HG03521 (cell line): Measurements from ENCODE around the gene TAPBP.
"Not testable (repeated sequence)": the region's sequence is repeated elsewhere in the genome, so short reads cannot be mapped to it uniquely, and the experiment has no call there.

Experiments used
- ATAC-seq: cut with Tn5 transposase; IDR thresholded peaks from one replicate; pipeline ENCODE4 v1.9.1; 2021; ENCODE audit warnings: mild to moderate bottlenecking, moderate library complexity; ENCODE audit not compliant: unreplicated experiment

Gene TAPBP

DNA sequence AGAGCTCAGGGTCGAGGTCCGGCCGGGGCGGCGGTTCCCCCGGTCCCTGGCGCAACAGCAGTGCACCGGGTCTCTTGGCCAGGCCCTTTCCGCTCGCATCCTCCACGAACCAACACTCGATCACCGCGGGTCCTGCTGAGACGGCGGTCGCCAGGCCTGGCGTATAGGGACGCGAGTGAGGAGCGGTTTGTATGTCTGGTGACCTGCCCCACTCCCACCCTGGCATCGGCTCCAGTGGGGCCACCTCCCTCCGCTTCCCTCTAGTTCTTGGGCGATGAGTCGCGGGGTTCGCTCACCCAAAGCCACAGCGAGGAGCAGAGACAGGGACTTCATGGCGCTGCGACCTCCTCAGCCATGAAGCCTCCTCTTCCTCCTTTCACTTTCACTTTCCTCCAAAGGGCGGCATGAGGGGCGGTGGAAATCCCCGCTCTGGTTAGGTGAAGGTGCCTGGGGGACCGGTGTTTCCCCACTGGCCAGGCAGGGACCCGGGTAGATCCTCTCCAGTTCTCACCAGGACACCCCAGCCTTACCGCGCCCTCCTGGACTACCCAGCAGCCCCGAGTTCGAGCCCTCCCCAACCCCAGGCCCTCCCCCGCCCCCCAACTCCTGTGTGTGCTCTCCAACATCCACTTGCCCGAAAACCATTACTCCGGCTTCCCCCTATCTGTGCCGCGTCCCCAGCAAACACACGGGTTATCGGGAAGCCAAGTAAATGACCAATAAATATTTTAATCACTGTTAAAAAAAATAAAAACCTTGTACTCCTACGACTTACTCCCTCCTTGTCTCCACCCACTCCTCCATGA, at the start of gene TAPBP:
TAPBP (minus strand) TSS at position 370 of the 806 bp plus-strand sequence; CDS start at position 333, 37 bp downstream.
- ATAC-seq = peak; percentile 23

DNA sequence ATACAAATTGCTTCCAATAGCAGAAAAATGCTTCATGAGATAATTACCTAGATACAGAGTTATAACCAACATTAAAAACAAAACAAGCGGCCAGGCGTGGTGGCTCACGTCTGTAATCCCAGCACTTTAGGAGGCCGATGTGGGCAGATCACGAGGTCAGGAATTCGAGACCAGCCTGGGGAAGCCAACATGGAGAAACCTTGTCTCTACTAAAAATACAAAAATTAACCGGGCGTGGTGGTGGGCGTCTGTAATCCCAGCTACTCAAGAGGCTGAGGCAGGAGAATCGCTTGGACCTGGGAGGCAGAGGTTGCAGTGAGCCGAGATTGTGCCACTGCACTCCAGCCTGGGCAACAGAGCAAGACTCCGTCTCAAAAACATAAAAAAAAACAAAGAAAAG, 49.6 kb upstream of the TAPBP start:
- ATAC-seq = not testable (repeated sequence)

DNA sequence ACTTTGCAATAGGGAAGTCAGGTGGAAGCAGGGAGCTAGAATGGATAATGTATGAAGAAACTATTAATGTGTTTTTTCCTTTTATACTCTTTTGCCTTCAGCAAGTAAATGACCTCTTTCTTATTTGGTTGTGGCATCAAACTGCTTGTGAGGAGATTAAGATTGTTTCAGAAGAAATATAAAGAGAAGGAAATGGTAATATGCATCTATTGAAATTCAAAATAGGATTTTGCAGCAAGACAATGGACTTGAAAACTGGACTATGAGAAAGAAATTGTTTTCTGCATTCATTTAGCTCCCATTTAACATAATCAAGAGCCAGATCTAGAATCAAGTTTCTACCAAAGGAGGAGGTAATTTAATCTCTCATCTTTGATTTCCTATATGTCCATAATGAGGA, 45.5 kb upstream of the TAPBP start:
- no peak for ATAC-seq

DNA sequence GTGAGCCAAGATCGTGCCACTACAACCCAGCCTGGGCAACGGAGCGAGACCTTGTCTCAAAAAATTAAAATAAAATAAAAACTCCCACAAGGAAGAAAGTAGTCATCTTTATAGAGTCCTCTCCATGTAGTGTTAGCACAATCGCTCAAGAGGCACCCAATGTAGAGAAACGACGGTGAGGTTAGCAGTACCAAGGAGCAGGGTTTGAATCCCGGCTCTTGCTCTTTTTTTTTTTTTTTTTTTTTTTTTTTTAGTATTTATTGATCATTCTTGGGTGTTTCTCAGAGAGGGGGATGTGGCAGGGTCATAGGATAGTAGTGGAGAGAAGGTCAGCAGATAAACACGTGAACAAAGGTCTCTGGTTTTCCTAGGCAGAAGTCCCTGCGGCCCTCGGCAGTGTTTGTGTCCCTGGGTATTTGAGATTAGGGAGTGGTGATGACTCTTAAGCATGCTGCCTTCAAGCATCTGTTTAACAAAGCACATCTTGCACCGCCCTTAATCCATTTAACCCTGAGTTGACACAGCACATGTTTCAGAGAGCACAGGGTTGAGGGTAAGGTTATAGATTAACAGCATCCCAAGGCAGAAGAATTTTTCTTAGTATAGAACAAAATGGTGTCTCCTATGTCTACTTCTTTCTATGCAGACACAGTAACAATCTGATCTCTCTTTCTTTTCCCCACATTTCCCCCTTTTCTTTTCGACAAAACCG, 43.4 kb upstream of the TAPBP start:
- ATAC-seq = not testable (repeated sequence)

DNA sequence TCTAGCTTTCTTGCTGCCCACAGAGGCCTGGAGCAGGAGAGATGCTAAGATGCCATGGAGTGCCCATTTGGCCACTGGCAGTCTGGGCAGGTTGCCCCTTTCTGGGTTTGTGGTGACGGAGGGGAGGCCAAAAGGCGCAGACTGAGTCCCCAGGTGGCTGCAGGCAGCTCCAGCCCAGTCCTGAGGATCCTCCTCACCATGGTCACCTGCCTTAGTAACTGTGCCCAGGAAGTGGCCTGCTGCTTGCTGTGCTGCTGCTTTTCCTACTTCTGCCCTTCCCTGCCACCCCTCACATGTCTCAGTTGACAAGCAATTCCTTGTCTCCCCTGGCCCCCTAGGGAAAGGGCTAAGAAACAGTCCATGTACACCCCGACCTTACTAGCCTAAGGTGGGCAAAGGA, 42.4 kb upstream of the TAPBP start:
- no peak for ATAC-seq

DNA sequence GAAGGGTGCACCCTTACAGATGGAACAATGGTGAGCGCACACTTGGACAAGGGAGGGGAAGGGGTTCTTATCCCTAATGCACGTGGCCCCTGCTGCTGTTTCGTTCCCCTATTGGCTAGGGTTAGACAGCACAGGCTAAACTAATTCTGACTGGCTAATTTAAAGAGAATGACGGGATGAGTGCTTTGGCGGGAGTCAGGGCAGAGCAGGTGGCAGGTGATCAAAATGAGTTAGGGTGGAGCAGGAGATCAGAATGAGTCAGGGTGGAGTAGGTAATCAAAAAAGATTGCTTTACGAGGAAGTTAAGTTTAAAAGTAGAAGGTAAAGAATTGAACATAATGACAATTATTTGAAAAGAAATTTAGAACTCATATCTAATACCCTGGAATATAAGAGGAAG, 42.0 kb upstream of the TAPBP start:
- ATAC-seq = not testable (repeated sequence)

DNA sequence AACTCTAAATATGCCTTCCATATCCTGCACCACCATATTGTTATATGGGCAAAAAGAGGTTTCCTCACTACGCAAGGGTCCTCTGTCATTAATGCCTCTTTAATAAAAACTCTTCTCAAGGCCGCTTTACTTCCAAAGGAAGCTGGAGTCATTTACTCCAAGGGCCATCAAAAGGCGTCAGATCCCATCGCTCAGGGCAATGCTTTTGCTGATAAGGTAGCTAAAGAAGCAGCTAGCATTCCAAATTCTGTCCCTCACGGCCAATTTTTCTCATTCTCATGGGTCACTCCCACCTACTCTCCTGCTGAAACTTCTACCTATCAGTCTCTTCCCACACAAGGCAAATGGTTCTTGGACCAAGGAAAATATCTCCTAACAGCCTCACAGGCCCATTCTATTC, 33.9 kb upstream of the TAPBP start:
- ATAC-seq = no peak

DNA sequence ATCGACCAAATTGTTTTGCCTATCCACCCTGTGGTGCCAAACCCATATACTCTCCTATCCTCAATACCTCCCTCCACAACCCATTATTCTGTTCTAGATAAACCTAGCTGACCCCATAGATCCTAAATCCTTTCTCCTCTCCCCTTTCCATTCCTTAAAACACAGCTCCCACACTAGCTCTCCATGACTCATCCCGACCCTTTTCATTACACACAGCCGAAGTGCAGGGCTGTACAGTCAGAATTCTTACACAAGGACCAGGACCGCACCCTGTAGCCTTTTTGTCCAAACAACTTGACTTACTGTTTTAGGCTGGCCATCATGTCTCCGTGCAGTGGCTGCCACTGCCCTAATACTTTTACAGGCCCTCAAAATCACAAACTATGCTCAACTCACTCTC, 33.1 kb upstream of the TAPBP start:
- ATAC-seq = not testable (repeated sequence)

DNA sequence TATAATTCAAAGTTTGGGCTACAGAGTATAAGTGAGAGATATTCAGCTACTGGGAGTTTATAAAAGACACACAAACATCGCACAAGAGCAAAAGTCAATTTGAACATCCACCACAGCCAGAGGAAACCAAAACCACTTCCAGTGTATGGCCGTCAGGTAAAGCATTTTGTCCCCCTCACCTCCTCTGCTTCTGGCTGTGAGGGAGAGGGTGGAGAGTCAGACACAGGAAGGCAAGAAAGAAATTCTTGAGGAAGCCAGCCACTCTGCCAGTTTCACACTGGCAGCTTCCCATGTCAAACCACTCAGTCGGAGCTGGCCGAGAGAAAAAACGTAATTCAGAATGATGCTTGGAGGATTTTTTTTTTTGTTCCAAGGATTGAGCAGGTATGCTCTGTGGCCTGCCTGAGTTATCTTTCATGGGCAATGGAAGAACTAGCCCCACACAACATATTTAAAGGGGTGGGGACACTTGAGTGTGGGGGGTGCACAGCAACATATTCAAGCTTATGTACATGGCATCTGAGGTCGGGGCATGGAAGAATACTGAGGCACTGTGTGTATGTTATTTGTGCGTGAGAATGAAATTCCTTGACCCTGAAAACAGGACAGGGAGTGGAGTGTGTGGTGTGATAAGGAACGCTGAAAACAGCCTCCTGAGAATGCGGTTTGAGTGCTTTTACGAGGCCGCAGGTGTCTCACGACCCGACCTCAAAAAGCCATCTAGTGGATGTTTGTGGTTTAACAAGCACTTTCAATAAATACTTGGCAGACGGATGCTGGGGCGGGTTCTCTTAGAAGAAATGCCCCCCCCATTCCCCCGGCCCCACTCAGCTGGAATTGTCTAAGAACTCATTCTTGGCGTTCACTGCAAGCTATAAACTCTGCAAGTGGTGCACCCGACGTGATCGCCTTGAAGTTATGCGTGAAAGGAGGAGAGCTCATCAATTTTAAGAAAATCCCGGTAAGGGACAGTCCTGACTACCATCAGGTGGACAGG, 31.1 kb upstream of the TAPBP start:
- no peak for ATAC-seq

DNA sequence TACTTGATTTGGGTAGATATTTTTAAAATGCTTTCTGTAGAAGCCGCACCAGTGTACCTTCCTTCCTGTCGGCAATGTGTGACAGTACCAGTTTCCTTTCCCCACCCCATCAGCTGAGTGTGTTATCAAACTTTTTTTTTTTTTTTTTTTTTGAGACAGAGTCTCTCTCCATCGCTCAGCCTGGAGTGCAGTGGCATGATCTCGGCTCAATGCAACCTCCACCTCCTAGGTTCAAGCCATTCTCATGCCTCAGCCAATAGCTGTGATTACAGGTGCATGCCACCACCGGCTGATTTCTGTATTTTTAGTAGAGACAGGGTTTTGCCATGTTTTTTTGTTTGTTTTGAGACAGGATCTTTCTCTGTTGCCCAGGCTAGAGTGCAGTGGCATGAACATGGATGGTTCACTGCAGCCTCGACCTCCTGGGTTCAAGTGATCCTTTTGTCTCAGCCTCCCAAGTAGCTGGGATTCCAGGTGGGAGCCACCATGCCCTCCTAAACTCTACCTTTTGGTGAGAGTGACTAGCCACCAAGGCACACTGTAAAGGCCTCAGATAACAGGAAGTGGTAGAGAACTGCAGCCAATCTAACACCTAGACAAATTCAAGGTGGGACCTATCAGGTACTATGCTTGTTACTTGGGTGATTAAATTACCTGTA, 30.2 kb upstream of the TAPBP start:
- no peak for ATAC-seq

DNA sequence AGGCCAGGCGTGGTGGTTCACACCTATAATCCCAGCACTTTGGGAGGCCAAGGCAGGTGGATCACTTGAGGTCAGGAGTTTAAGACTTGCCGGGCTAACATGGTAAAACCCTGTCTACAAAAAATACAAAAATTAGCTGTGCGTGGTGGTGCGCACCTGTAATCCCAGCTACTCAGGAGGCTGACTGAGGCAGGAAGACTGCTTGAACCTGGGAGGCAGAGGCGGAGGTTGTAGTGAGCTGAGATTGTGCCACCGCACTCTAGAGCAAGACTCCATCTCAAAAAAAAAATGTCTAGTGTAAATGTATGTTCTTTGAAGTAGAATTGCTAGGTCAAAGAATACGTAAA, 29.7 kb upstream of the TAPBP start:
- ATAC-seq = not testable (repeated sequence)

DNA sequence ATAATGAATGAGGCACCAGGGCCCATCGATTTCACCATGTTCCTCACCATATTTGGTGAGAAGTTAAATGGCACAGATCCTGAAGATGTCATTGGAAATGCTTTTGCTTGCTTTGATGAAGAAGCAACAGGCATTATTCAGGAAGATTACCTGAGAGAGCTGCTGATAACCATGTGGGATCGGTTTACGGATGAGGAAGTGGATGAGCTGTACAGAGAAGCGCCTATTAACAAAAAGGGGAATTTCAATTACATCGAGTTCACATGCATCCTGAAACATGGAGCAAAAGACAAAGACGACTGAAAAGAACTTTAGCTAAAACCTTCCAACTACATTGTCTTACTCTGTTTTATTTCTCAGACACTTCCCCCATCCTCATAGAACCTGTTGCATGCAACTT, 25.3 kb upstream of the TAPBP start:
- no peak for ATAC-seq

DNA sequence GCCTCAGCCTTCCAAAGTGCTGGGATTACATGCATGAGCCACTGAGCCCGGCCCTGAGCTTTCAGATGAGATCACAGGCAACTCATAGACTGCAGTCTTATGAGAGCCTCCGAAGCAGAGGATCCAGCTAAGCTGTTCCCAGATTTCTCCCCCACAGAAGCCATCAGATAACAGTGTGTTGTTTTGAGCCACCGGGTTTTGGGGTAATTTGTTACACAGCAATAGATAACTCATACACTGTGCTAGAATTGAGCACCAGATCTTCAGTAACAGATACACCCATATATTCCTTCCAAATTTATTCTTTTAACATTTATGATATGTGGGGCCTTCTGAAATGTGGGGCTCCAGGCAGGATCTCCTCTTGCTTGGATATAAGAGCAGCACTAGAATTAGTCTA, 22.6 kb upstream of the TAPBP start:
- ATAC-seq = no peak

DNA sequence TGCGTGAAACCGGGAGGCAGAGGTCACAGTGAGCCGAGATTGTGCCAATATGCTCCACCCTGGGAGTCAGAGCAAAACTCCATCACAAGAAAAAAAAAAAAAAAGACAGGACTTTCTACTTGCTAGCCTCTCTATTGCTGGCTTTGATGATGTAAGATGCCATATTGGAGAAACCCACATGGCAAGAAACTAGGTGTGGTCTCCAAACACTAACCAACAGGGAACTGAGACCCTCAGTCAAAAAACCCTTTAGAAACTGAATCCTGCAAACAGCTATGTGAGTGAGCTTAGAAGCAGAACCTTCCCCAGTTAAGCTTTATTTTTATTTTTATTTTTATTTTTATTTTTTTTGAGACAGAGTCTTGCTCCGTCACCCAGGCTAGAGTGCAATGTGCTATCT, 22.0 kb upstream of the TAPBP start:
- ATAC-seq = no peak

DNA sequence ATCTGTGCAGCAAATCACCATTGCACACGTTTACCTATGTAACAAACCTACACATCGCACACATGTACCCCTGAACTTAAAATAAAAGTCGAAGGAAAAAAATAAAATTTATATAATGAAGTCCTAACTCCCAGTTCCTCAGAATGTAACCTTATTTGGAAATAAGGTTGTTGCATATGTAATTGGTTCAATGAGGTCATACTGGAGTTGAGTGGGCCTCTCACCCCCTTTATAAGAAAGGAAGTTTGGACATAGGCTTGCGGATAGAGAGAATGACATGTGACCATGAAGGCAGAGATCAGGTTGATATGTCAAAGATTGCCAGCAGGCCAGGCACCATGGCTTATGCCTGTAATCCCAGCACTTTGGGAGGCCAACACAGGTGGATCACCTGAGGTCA, 19.8 kb upstream of the TAPBP start:
- ATAC-seq = no peak

DNA sequence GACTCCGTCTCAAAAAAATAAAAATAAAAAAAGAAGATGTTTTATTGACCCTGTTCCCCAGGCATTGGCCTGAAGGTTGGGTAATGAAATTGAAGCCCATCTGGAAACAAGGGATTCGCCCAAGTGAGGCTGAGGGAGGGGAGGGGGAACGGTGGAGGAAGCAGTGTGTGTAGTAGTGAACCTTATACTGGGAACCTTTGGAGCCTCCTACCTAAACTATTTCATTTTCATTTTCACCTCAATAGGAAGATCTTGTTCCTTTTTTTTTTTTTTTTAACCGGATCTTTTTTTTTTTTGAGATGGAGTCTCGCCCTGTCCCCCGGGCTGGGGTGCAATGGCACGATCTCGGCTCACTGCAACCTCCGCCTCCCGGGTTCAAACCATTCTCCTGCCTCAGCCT, 16.9 kb upstream of the TAPBP start:
- ATAC-seq = no peak

DNA sequence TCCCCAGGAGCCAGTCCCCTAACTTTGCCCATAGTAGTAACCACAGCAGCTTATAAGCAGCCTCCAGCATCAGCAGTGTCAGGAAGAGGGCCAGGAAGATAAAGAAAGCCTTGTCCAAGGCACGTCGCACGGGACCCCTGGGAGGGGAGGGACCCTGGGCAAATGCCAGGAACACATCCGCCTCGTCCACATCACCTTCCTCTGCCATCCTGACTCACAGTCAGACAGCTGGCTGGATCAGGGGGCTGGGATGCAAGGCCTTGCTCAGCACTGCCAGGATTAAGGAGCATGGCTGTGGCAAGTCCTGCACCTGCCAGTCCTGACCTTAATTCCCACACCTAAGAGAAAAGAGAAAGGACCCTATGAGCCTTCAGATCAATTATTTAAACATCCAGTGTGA, 15.2 kb upstream of the TAPBP start:
- no peak for ATAC-seq

DNA sequence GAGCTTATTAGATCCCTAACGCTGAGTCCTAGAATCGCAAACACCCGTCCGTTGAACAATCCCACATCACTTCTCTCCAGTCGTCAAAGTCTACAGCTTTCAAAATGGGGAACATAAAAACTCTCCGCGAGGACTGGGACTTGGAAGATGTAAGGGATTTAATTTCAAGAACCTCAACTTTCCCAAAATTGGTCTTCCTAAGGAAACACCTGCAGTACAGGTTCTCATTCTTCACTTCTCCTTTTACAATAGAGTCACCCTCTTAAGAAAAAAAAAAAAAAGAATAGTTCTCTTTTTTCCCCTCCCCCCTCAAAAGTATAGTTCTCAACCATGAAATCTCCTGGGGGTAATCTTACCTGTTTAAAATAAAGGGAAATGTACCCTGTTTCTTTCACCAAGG, 10.2 kb upstream of the TAPBP start:
- ATAC-seq = no peak

DNA sequence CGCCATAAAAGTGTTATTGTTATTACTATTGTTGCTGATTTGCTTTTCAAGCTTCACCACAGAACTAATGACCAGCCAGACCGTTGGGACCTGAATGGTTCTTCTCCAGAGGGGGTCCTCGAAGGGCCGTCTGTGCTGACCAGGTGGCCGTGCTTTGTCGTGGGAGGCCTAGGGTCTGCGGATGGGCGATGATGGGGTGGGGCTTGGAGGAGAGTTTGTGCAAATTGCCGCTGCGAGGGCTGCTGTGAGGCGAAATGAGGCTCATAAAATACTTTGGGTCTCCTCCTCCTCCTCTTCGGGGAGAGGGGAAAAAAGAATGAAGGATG, 9.7 kb upstream of the TAPBP start:
- ATAC-seq = peak; percentile 4

DNA sequence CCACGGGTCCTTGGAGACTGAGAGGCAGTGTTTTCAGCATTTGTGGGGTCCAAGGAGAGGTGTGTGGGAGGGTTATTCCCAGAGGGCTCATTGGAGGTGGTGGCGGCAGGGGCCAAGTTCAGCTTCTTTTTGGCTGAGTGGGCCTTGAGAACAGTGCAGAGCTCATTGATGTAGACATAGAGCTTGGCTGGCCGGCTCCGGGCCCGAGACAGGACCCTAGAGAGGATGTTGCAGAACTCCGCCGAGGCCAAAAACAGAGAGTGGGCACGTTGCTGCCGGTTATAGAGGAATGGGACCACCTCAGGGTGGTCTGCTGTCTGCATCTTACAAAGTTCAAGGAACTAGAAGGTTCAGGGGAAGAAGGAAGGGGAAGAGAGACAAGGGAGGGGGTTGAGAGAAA, 7.3 kb upstream of the TAPBP start:
- ATAC-seq = no peak
